ENCODE results near the gene TMEM220.

TMEM220 gene

DNA sequence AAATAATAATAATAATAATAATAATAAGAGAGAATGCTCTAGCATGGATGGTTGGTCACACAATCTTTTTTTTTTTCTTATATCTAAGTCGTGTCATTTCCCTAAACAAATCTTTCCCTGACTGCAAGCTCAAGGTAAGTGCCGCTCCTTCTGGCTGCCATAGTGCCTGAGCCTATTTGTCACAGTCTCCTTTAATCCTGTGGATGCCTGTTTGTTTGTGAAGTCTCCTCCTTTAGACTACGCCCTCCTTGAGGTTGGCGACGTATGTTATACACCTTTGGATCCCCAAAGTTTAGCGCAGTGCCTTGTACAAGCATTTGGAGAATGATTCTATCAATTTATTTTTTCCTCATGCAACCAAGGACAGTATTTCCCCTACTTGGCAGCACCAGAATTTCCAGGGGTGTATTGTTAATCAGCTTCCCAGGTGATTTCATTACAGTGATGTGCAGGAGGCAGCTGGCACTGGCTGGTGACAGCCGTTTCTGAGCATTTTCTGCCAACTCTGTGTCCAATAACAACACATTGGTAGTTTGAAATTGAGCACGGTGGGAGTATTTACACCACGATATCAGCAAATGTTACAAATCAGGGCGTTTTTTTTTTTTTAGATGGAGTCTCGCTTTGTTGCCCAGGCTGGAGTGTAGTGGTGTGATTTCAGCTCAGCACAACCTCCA is 47.4 kb upstream of the TMEM220 start:
- no peak overlapping the region for H3K4me3 ChIP-seq (ENCODE audit: low read length)
- no peaks in the 10 kb centered on the region for H3K4me1 ChIP-seq (ENCODE audit: control insufficient read depth, low read length)
- H3K27me3 ChIP-seq (ENCODE audit: control insufficient read depth, low read length), result no peaks in the 10 kb centered on the region
- TF ChIP-seq, protein P1, sequence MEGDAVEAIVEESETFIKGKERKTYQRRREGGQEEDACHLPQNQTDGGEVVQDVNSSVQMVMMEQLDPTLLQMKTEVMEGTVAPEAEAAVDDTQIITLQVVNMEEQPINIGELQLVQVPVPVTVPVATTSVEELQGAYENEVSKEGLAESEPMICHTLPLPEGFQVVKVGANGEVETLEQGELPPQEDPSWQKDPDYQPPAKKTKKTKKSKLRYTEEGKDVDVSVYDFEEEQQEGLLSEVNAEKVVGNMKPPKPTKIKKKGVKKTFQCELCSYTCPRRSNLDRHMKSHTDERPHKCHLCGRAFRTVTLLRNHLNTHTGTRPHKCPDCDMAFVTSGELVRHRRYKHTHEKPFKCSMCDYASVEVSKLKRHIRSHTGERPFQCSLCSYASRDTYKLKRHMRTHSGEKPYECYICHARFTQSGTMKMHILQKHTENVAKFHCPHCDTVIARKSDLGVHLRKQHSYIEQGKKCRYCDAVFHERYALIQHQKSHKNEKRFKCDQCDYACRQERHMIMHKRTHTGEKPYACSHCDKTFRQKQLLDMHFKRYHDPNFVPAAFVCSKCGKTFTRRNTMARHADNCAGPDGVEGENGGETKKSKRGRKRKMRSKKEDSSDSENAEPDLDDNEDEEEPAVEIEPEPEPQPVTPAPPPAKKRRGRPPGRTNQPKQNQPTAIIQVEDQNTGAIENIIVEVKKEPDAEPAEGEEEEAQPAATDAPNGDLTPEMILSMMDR (IDR thresholded peaks at IDR 0.05; ENCODE audit: low read depth, low read length, poor library complexity, severe bottlenecking), result no peak
- TF ChIP-seq EZH2phosphoT487 (IDR thresholded peaks at IDR 0.05; ENCODE audit: borderline replicate concordance, low read length), result no peak
- no peaks in the 10 kb centered on the region for H4K20me1 ChIP-seq (ENCODE audit: control insufficient read depth, insufficient read depth, low read depth, low read length)
- peaks cover 4% of the 10 kb centered on the region for H3K9me3 ChIP-seq (ENCODE audit: control insufficient read depth, insufficient read depth, low read length)
- no peak overlapping the region for H3K4me2 ChIP-seq (ENCODE audit: low read length)
- no peak overlapping the region for H3K27ac ChIP-seq (ENCODE audit: low read depth, low read length)
- H3K36me3 ChIP-seq (ENCODE audit: control insufficient read depth, low read length), result no peaks in the 10 kb centered on the region
- H3K9me2 ChIP-seq (replicated peaks; ENCODE audit: control insufficient read depth, low read length), result no peaks in the 10 kb centered on the region
- H3K79me2 ChIP-seq (ENCODE audit: control insufficient read depth, low read length), result no peaks in the 10 kb centered on the region
- no peaks in the 10 kb centered on the region for H3F3A ChIP-seq (ENCODE audit: control insufficient read depth, insufficient read depth)

DNA sequence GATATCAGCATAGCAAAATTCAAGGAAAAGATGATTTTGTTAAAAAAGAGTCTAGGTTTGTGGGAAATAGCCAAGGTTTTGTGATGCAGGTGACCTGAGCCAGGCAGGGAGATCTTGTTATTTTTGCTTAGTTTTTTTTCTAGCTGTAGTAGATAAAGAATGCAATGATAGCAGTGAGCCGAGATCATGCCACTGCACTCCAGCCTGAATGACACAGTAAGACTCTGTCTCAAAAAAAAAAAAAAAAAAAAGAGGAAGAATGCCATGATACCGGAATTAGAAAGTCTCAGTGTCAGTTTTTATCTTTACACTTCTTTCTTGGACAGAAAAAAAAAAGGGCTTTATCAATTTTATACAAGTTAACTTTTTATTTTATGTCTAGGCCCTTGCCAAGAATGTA is 46.6 kb upstream of the TMEM220 start:
- H3K27ac ChIP-seq (ENCODE audit: low read depth, low read length), result no peak overlapping the region
- H4K20me1 ChIP-seq (ENCODE audit: control insufficient read depth, insufficient read depth, low read depth, low read length), result no peaks in the 10 kb centered on the region
- no peaks in the 10 kb centered on the region for H3K36me3 ChIP-seq (ENCODE audit: control insufficient read depth, low read length)
- H3K4me3 ChIP-seq (ENCODE audit: low read length), result no peak overlapping the region
- H3K79me2 ChIP-seq (ENCODE audit: control insufficient read depth, low read length), result no peaks in the 10 kb centered on the region
- H3F3A ChIP-seq (ENCODE audit: control insufficient read depth, insufficient read depth), result no peaks in the 10 kb centered on the region
- H3K9me2 ChIP-seq (replicated peaks; ENCODE audit: control insufficient read depth, low read length), result no peaks in the 10 kb centered on the region
- H3K4me1 ChIP-seq (ENCODE audit: control insufficient read depth, low read length), result no peaks in the 10 kb centered on the region
- TF ChIP-seq, protein P1 (IDR thresholded peaks at IDR 0.05; ENCODE audit: low read depth, low read length, poor library complexity, severe bottlenecking), result no peak
- TF ChIP-seq EZH2phosphoT487 (IDR thresholded peaks at IDR 0.05; ENCODE audit: borderline replicate concordance, low read length), result no peak
- H3K27me3 ChIP-seq (ENCODE audit: control insufficient read depth, low read length), result no peaks in the 10 kb centered on the region
- peaks cover 11% of the 10 kb centered on the region for H3K9me3 ChIP-seq (ENCODE audit: control insufficient read depth, insufficient read depth, low read length)
- no peak overlapping the region for H3K4me2 ChIP-seq (ENCODE audit: low read length)

GRCh38 chr17:10775740-10776356 is 46.0 kb upstream of the TMEM220 start:
- no peak overlapping the region for H3K4me3 ChIP-seq (ENCODE audit: low read length)
- TF ChIP-seq, protein P1 (IDR thresholded peaks at IDR 0.05; ENCODE audit: low read depth, low read length, poor library complexity, severe bottlenecking), result no peak
- no peak for TF ChIP-seq EZH2phosphoT487 (IDR thresholded peaks at IDR 0.05; ENCODE audit: borderline replicate concordance, low read length)
- H4K20me1 ChIP-seq (ENCODE audit: control insufficient read depth, insufficient read depth, low read depth, low read length), result no peaks in the 10 kb centered on the region

More at GRCh38 chr17:10775740-10776356, 46.0 kb upstream of the TMEM220 start:
- Histone ChIP-seq H3K27me3 (ENCODE audit: control insufficient read depth, low read length) (no peaks in the 10 kb centered on the region), H3K4me1 (ENCODE audit: control insufficient read depth, low read length) (no peaks in the 10 kb centered on the region), H3K4me2 (ENCODE audit: low read length) (no peak overlapping the region), H3K79me2 (ENCODE audit: control insufficient read depth, low read length) (no peaks in the 10 kb centered on the region), H3F3A (ENCODE audit: control insufficient read depth, insufficient read depth) (no peaks in the 10 kb centered on the region), H3K27ac (ENCODE audit: low read depth, low read length) (no peak overlapping the region), H3K9me3 (ENCODE audit: control insufficient read depth, insufficient read depth, low read length) (peaks cover 11% of the 10 kb centered on the region), H3K9me2 (replicated peaks; ENCODE audit: control insufficient read depth, low read length) (no peaks in the 10 kb centered on the region), H3K36me3 (ENCODE audit: control insufficient read depth, low read length) (no peaks in the 10 kb centered on the region)

Data from DOHH2 (cell line).